ENCODE results near the gene LRP1B.

DNA sequence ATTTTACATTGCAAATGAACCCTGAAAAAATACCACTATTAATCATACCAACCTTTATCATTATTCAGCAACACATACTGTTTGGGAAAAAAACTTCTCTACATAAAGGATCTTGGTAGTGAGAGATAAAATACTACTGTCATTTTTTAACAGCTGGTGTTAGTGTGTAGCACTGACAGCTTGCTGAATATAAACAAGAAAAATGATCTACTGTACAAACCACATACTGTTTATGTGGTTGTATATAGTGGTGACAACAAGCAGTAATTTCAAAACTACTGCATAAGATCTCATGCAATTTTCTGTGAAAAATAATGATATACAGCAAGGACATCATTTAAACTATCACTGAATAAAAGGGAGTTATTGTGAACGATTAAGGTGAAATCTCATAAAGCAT is 601.2 kb downstream of the LRP1B start:
- TF ChIP-seq ZNF274 (IDR thresholded peaks at IDR 0.05; ENCODE audit: low read depth, low read length): no peak
- no peak for TF ChIP-seq YY1 (IDR thresholded peaks at IDR 0.05; ENCODE audit: insufficient read depth, insufficient read length)

All from NT2/D1 (cell line).